Esophagus (tissue), 2 donors: ENCODE results near the gene NTN1. TPM values are rescaled to one million over a fixed set of nuclear protein-coding genes. Genes with fewer than 3 reads are reported as not detected.

ENCODE experiments used
- H3K27ac ChIP-seq, 2 donors: one replicate each; pipeline ENCODE4 v1.5.1; 2013; ENCODE audit warnings: low read depth in 2 of 2, mild to moderate bottlenecking in 2 of 2, inconsistent platforms in 1 of 2, low read length in 1 of 2, moderate library complexity in 1 of 2
- H3K27me3 ChIP-seq, 2 donors: one replicate each; pipeline ENCODE4 v1.6.1; 2013; ENCODE audit warnings: low read length in 2 of 2, control low read depth in 1 of 2, mild to moderate bottlenecking in 1 of 2; ENCODE audit not compliant: insufficient read depth in 2 of 2, control insufficient read depth in 1 of 2
- H3K36me3 ChIP-seq, 2 donors: one replicate each; pipeline ENCODE4 v1.6.1; 2013; ENCODE audit warnings: low read length in 1 of 2; ENCODE audit not compliant: control insufficient read depth in 2 of 2, insufficient read depth in 2 of 2
- H3K4me1 ChIP-seq, 2 donors: one replicate each; pipeline ENCODE4 v1.6.1; 2013; ENCODE audit warnings: low read length in 1 of 2; ENCODE audit not compliant: control insufficient read depth in 2 of 2, insufficient read depth in 2 of 2
- H3K4me3 ChIP-seq, 2 donors: one replicate each; pipeline ENCODE4 v1.5.1; 2013; ENCODE audit warnings: low read length in 2 of 2, mild to moderate bottlenecking in 2 of 2, low read depth in 1 of 2, moderate library complexity in 1 of 2
- H3K9me3 ChIP-seq, 2 donors: one replicate each; pipeline ENCODE4 v1.6.1; 2013; ENCODE audit warnings: mild to moderate bottlenecking in 2 of 2, low read depth in 1 of 2, low read length in 1 of 2, moderate library complexity in 1 of 2; ENCODE audit not compliant: control insufficient read depth in 2 of 2, insufficient read depth in 1 of 2
- WGBS, 2 donors: extraction: QIAGEN DNeasy Blood & Tissue Kit; methylation state at CpG; one replicate each; pipeline ENCODE4 v1.1.7; 2013; 5-methylcytosine and 5-hydroxymethylcytosine counted together
- polyA plus RNA-seq, 2 donors: library from polyadenylated mRNA; stranded (reverse); fragments of 200-250 nt; gene quantifications; one replicate each; pipeline ENCODE4 v1.2.3, GENCODE V29; 2013
- donor health status: healthy with polysubstance abuse.
- donor health status: Bipolar disorder and iron deficiency.

NTN1 gene
- polyA plus RNA-seq, 2 donors: 10.3 to 12.3 TPM

- Histone ChIP-seq H3K4me1 (peaks cover 2 to 6% of the 10 kb centered on the region in 2 donors), H3K27me3 (no peaks in the 10 kb centered on the region), H3K4me3 (no peak overlapping the region), H3K36me3 (peaks cover 0 to 2% of the 10 kb centered on the region in 2 donors), H3K27ac (no peak overlapping the region), H3K9me3 (no peaks in the 10 kb centered on the region)
- WGBS, 2 donors: 80 to 81% methylated on average over 4 of the region's 4 CpGs
Measured at GRCh38 chr17:9051561-9051960, 30.3 kb downstream of the NTN1 start.

GRCh38 chr17:9052921-9053320, 31.6 kb downstream of the NTN1 start:
- 60 to 75% methylated on average over 6 of the region's 6 CpGs for WGBS, 2 donors
- peaks cover 0 to 2% of the 10 kb centered on the region in 2 donors for H3K36me3 ChIP-seq
- H3K9me3 ChIP-seq: no peaks in the 10 kb centered on the region
- H3K4me1 ChIP-seq: peaks cover 2 to 6% of the 10 kb centered on the region in 2 donors
- no peak overlapping the region for H3K4me3 ChIP-seq
- H3K27me3 ChIP-seq: no peaks in the 10 kb centered on the region
- H3K27ac ChIP-seq: peak overlapping the region in 1 of 2 donors; percentile 18

GRCh38 chr17:9053406-9053805, 32.1 kb downstream of the NTN1 start:
- Histone ChIP-seq H3K27ac (no peak overlapping the region), H3K4me3 (no peak overlapping the region), H3K27me3 (no peaks in the 10 kb centered on the region), H3K9me3 (no peaks in the 10 kb centered on the region), H3K4me1 (peaks cover 2 to 6% of the 10 kb centered on the region in 2 donors), H3K36me3 (peaks cover 0 to 2% of the 10 kb centered on the region in 2 donors)
- 82 to 85% methylated on average over 4 of the region's 4 CpGs for WGBS, 2 donors

- WGBS, 2 donors: 88 to 91% methylated on average over 27 of the region's 27 CpGs
- Histone ChIP-seq H3K9me3 (no peaks in the 10 kb centered on the region), H3K4me3 (no peak overlapping the region), H3K27me3 (no peaks in the 10 kb centered on the region), H3K27ac (no peak overlapping the region), H3K36me3 (peaks cover 0 to 2% of the 10 kb centered on the region in 2 donors), H3K4me1 (peaks cover 2 to 6% of the 10 kb centered on the region in 2 donors)
Measured at GRCh38 chr17:9054126-9054975, 33.0 kb downstream of the NTN1 start.

- Histone ChIP-seq H3K36me3 (peaks cover 0 to 2% of the 10 kb centered on the region in 2 donors), H3K9me3 (no peaks in the 10 kb centered on the region), H3K4me1 (peaks cover 2 to 6% of the 10 kb centered on the region in 2 donors), H3K27ac (no peak overlapping the region), H3K4me3 (no peak overlapping the region), H3K27me3 (no peaks in the 10 kb centered on the region)
- WGBS, 2 donors: 86 to 94% methylated on average over 4 of the region's 4 CpGs
Measured at GRCh38 chr17:9055281-9055680, 34.0 kb downstream of the NTN1 start.

GRCh38 chr17:9056566-9056965, 35.3 kb downstream of the NTN1 start:
- no peaks in the 10 kb centered on the region for H3K9me3 ChIP-seq
- WGBS, 2 donors: 68 to 80% methylated on average over 12 of the region's 12 CpGs
- H3K4me3 ChIP-seq: no peak overlapping the region
- H3K4me1 ChIP-seq: peaks cover 0 to 4% of the 10 kb centered on the region in 2 donors
- peak overlapping the region in 1 of 2 donors; percentile 24 for H3K27ac ChIP-seq
- H3K27me3 ChIP-seq: no peaks in the 10 kb centered on the region
- H3K36me3 ChIP-seq: peaks cover 0 to 2% of the 10 kb centered on the region in 2 donors

- H3K27me3 ChIP-seq: no peaks in the 10 kb centered on the region
- H3K36me3 ChIP-seq: peaks cover 0 to 2% of the 10 kb centered on the region in 2 donors
- H3K9me3 ChIP-seq: no peaks in the 10 kb centered on the region
- H3K4me3 ChIP-seq: no peak overlapping the region
- H3K4me1 ChIP-seq: peaks cover 0 to 4% of the 10 kb centered on the region in 2 donors
- H3K27ac ChIP-seq: peak overlapping the region in 1 of 2 donors; percentile 25
- WGBS, 2 donors: 50 to 53% methylated on average over 7 of the region's 7 CpGs
Measured at GRCh38 chr17:9057310-9057709, 36.0 kb downstream of the NTN1 start.

GRCh38 chr17:9062399-9062902, 41.1 kb downstream of the NTN1 start:
- H3K4me3 ChIP-seq: no peak overlapping the region
- WGBS, 2 donors: 79 to 83% methylated on average over 9 of the region's 9 CpGs

GRCh38 chr17:9064311-9064834, 43.1 kb downstream of the NTN1 start:
- Histone ChIP-seq H3K9me3 (peaks cover 0 to 2% of the 10 kb centered on the region in 2 donors), H3K4me1 (peaks cover 0 to 4% of the 10 kb centered on the region in 2 donors), H3K27ac (no peak overlapping the region), H3K27me3 (no peaks in the 10 kb centered on the region), H3K4me3 (no peak overlapping the region), H3K36me3 (no peaks in the 10 kb centered on the region)
- 83 to 88% methylated on average over 6 of the region's 6 CpGs for WGBS, 2 donors

More at GRCh38 chr17:9062399-9062902, 41.1 kb downstream of the NTN1 start:
- Histone ChIP-seq H3K27me3 (no peaks in the 10 kb centered on the region), H3K4me1 (peaks cover 0 to 4% of the 10 kb centered on the region in 2 donors), H3K36me3 (no peaks in the 10 kb centered on the region), H3K27ac (no peak overlapping the region), H3K9me3 (peaks cover 0 to 2% of the 10 kb centered on the region in 2 donors)
